Erythroblast (primary cell): Measurements from ENCODE around the gene AKT3.

Experiments
- GATA1 ChIP-seq: IDR thresholded peaks from 2 replicates; pipeline ENCODE4 v1.6.1; 2011; ENCODE audit warnings: low read depth, mild to moderate bottlenecking, control low read depth, low read length, moderate library complexity
- POLR2A ChIP-seq: IDR thresholded peaks from 2 replicates; pipeline ENCODE4 v1.6.1; 2011; ENCODE audit warnings: mild to moderate bottlenecking, low read length

DNA sequence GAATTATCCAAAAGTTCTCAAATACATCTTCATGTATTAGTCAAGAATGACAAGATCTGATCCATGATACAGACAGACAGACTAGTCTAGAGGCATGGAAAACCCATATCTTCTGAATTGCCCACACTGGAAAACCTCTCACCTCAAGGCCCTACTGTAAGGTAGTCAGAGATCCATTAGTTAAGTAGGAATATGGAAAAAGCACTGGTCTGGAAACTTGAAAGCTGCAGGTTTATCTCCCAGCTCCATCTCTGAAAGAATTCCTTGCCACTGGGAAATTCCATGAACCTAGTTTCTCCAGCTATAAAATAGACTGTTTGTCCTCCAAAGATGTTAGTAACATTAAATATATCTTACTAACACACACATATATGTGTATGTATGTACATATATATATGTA, 169.2 kb downstream of the AKT3 start:
- TF ChIP-seq POLR2A (no peak), GATA1 (no peak)
